DMS 273 (cell line): ENCODE results near the gene AHDC1.
A peak's percentile ranks its signal among the peaks of the same experiment; 100 is the strongest.

ENCODE experiments used
- DNase-seq: peaks from one replicate; lab custom pipeline; 2025; ENCODE audit not compliant: unreplicated experiment; lab: John Stamatoyannopoulos, UW

Gene AHDC1

GRCh38 chr1:27583479-27583878 lies 20.5 kb downstream of the AHDC1 start:
- no peak for DNase-seq

- no peak for DNase-seq
Observed at GRCh38 chr1:27581823-27582243, 22.1 kb downstream of the AHDC1 start.

- DNase-seq = peak; percentile 75
Observed at GRCh38 chr1:27577504-27578188, 26.3 kb downstream of the AHDC1 start.

- DNase-seq = peak; percentile 35
Observed at GRCh38 chr1:27576806-27577227, 27.1 kb downstream of the AHDC1 start.

GRCh38 chr1:27575840-27576331 lies 28.1 kb downstream of the AHDC1 start:
- peak; percentile 76 for DNase-seq

- peak; percentile 88 for DNase-seq
Observed at GRCh38 chr1:27574871-27575831, 28.8 kb downstream of the AHDC1 start.

GRCh38 chr1:27574001-27574781 lies 29.8 kb downstream of the AHDC1 start:
- peak; percentile 22 for DNase-seq

GRCh38 chr1:27572679-27573426 lies 31.1 kb downstream of the AHDC1 start:
- peak; percentile 49 for DNase-seq

GRCh38 chr1:27572019-27572678 lies 31.8 kb downstream of the AHDC1 start:
- peak; percentile 49 for DNase-seq

- peak; percentile 44 for DNase-seq
Observed at GRCh38 chr1:27571439-27572018, 32.4 kb downstream of the AHDC1 start.

GRCh38 chr1:27570784-27571183 lies 33.2 kb downstream of the AHDC1 start:
- DNase-seq = no peak

- peak; percentile 36 for DNase-seq
Observed at GRCh38 chr1:27570356-27570755, 33.6 kb downstream of the AHDC1 start.

GRCh38 chr1:27569506-27570291 lies 34.2 kb downstream of the AHDC1 start:
- DNase-seq = peak; percentile 54

GRCh38 chr1:27569088-27569460 lies 34.9 kb downstream of the AHDC1 start:
- DNase-seq = peak; percentile 59

GRCh38 chr1:27568300-27569087 lies 35.5 kb downstream of the AHDC1 start:
- DNase-seq = peak; percentile 97

- no peak for DNase-seq
Observed at GRCh38 chr1:27567971-27568299, 36.0 kb downstream of the AHDC1 start.

GRCh38 chr1:27567146-27567526 lies 36.8 kb downstream of the AHDC1 start:
- no peak for DNase-seq
